Transverse colon (tissue), 4 donors: Measurements from ENCODE around the gene HDHD2.

Experiments used
- CTCF ChIP-seq, 5 experiments: fragments of 200-600 bp in 3 of 5; fragments of 450-650 bp in 2 of 5; sonication (generic) in 3 of 5; IDR thresholded peaks; 1 replicate in 2 of 5; 2 replicates in 3 of 5; pipeline ENCODE4 v1.5.1; 2016 to 2017; ENCODE audit warnings: antibody characterized with exemption in 5 of 5, inconsistent platforms in 3 of 5, mild to moderate bottlenecking in 2 of 5, moderate library complexity in 1 of 5
- POLR2A ChIP-seq: fragments of 450-650 bp; IDR thresholded peaks from one replicate; pipeline ENCODE4 v1.6.1; 2016; ENCODE audit warnings: antibody characterized with exemption, mild to moderate bottlenecking, moderate library complexity
- POLR2AphosphoS5 ChIP-seq, 3 donors: sonication (generic); formaldehyde crosslinking; IDR thresholded peaks; one replicate each; pipeline ENCODE4 v1.6.1; 2016; ENCODE audit warnings: antibody characterized with exemption in 3 of 3

DNA sequence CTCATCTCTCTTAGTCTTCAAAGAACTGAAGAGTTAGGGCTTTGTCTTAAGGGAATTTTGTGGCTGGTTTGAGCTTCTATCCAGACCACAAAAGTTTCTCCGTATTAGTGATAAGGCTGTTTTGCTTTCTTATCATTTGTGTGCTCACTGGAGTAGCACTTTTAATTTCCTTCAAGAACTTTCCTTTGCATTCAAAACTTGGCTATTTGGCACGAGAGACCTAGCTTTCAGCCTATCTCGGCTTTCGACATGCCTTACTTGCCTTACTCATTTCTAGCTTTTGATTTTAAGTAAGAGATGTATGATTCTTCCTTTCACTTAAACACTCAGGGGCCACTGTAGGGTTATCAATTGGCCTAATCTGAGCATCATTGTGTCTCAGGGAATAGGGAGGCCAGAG lies 29.9 kb downstream of the HDHD2 start:
- TF ChIP-seq CTCF (IDR thresholded peaks at IDR 0.05) = no peak
- TF ChIP-seq POLR2A = no peak
- no peak for TF ChIP-seq POLR2AphosphoS5 (IDR thresholded peaks at IDR 0.05)
